Measurements from ENCODE around the gene SMIM44.
"Not testable (repeated sequence)": the region's sequence is repeated elsewhere in the genome, so short reads cannot be mapped to it uniquely, and the experiment has no call there.

SMIM44 gene
- 0 to 0.03 (median 0) reads per million in 18 experiments for total RNA-seq

DNA sequence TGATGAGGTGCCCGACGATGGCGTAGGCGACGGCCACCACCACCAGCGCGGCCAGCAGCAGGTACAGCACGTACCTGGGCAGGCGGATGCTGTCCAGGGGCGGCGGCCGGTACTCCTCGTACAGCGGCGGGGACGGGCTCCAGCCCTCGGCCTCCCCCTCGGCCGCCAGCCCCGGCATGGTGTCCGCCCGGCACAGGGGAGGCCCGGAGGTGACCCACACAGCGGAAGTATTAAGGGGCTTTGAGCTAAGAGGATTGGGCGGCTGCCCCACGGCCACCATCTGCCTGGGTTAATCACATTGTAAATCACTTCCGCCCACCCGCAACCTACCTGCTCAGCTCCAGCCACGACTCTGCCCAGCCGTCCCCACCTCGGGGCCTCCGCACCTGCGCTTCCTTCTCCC, at the start of gene SMIM44:
Gene SMIM44, minus strand, starts transcription at position 216 of the 403 bp plus-strand sequence. Its CDS starts 38 bp downstream, at position 178.
- no peak for DNase-seq

- DNase-seq = no peak
Observed at GRCh38 chr19:3533033-3533432, 49.8 kb upstream of the SMIM44 start.

DNA sequence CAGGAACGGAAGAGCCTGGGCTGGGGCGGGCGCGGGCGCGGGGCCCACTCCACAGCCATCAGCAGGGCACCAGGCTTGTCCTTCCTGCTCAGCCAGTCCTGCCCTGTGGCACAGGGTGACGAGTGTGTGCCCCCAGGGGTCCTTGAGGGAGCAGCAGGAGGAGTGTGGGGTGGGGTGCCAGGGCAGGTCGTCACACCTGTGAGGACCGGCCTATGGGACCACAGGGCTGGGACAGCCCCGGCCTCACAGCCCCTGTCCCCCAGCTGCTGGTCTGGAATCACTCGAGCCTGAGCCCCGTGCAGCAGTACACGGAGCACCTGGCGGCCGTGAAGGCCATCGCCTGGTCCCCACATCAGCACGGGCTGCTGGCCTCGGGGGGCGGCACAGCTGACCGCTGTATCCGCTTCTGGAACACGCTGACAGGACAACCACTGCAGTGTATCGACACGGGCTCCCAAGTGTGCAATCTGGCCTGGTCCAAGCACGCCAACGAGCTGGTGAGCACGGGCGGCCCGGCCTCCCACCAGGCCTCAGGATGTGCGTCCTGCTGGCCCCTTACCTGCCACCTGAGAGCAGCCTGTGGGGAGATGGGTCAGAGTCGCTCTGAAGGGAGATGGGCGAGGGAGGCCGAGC, 49.0 kb upstream of the SMIM44 start:
- no peak for DNase-seq

- DNase-seq = no peak
Observed at GRCh38 chr19:3531716-3532115, 48.5 kb upstream of the SMIM44 start.

DNA sequence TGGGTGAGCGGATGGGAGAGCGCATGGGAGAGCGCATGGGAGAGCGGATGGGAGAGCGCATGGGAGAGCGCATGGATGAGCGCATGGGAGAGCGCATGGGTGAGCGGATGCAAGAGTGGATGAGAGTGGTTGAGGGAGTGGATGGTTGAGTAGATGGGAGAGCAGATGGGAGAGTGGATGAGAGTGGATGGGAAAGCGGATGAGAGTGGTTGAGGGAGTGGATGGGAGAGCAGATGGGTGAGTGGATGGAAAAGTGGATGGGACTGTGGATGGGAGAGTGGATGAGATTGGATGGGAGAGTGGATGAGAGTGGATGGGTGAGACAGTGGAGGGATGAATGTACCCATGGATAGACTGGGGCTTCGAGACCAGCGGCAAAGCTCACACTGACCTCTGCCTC, 47.1 kb upstream of the SMIM44 start:
- DNase-seq = no peak

DNA sequence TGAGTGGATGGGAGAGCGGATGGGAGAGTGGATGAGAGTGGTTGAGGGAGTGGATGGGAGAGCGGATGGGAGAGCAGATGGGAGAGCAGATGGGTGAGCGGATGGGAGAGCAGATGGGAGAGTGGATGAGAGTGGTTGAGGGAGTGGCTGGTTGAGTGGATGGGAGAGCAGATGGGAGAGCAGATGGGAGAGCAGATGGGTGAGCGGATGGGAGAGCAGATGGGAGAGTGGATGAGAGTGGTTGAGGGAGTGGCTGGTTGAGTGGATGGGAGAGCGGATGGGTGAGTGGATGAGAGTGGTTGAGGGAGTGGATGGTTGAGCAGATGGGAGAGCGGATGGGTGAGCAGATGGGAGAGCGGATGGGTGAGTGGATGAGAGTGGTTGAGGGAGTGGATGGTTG, 46.1 kb upstream of the SMIM44 start:
- DNase-seq = not testable (repeated sequence)

- no peak for DNase-seq
Observed at GRCh38 chr19:3528539-3529211, 45.4 kb upstream of the SMIM44 start.

- DNase-seq = no peak
Observed at GRCh38 chr19:3528080-3528479, 44.8 kb upstream of the SMIM44 start.

DNA sequence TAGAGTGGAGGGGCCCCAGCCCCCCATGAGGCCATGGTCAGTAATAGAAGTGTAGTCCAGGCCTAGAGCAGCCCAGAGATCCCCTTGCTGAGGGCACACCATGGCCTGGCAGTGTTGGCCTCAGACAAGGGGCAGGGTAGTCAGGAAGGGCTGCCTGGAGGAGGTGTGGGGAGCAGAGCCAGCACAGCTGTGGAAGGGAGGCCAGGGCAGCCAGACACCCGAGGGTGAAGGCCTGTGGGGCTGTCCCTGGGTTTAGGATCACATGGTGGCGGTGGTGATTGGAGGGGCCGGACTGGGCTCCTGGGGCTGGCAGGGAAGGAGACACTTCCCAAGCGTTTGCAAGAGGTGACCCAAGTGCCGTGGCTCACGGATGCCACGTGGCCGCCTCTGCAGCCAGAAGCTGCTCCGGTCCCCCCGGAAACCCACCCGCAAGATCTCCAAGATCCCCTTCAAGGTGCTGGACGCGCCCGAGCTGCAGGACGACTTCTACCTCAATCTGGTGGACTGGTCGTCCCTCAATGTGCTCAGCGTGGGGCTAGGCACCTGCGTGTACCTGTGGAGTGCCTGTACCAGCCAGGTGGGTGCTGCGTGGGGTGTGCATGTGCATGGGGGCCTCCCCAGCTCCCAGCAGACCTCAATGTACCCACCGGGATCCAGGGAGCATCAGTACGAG, 44.1 kb upstream of the SMIM44 start:
- no peak for DNase-seq

DNA sequence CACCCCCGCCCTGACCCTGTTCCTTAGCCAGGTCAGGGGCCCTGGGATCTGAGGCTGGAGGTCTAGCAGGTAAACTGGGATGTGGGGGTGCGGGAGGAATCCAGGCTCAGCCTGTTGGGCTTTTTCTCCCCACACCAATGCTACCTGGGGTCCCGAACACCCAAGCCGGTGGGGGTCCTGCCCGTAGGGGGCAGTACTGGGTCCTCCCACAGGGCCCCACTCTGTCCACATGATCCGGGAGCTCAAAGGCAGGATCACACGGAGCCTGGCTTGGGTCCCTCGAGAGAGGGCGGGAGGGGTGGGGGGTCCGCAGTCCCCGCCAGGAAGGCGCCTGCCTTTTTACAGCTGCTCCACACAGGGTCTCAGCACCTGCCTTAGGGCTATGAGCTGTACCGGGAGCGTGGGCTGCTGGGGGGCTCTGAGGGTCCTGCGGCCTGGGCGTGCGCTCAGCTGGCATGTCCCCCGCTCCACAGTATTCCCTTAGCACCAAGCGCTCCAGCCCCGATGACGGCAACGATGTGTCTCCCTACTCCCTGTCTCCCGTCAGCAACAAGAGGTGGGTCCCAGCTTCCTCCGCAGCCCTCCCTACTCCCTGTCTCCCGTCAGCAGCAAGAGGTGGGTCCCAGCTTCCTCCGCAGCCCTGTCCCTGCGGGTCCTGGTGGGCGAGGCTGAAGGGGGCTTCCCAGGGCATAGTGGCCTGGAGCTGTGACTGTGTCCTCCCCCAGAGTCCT, 43.4 kb upstream of the SMIM44 start:
- DNase-seq = no peak

DNA sequence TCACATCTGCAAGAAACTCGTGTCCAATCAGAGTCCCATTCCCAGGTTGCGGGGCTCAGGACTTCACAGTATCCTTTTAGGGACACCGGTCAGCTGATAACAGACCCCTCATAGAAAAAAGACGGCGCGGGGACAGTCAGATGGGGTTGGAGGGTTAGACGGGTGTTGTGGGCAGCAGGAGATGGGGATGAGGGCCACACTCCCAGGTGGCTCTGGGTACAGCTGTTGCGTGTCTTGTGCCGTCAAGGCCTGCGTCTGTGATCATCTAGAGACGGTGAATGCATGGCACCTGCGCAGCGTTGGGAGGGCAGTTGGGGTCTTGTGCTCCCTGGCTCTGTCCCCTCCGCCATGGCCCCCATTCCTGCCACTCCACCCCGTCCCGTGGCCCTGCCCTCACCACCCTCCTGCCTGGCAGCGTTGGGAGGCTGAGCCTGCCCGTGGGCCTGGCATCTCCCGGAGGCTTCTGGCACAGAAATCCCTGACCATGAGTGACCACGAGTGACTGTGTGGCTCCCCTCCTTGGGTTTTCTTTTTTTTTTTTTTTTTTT, 41.7 kb upstream of the SMIM44 start:
- DNase-seq = no peak

- DNase-seq = no peak
Observed at GRCh38 chr19:3524078-3524842, 41.0 kb upstream of the SMIM44 start.

DNA sequence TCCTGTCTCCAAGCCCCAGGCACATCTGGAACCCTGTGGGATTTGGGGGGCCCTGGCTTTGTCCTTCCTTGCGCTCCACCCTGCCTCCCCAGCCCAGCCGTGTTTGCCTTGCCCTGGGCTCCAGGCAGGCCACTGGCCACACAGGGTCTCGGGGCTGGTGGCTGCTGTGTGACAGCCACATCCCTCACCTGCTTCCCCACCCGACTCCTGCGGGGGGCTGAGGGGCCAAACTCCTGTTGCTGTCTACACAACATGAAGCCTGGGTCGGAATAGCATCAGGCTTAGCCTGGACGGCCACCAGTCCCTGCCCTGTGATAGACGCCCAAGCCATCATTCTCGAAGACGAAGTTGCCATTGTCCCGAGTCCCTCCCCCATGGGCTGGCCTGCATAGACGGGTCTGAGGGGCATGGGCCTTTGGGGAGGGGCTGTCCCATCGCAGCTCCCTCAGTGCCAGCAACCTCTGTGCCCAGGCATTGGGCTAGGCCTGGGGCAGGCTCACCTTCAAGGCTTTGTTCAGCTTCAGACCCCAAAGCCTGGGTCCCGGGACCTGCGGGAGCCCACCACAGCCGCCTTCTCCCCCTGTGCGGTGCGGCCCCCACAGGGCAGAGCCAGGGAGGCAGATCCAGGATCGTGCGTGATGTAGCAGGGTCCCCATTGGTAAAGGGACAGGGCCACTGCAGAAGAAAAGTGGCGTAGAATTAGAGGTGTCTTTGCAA, 40.3 kb upstream of the SMIM44 start:
- no peak for DNase-seq

DNA sequence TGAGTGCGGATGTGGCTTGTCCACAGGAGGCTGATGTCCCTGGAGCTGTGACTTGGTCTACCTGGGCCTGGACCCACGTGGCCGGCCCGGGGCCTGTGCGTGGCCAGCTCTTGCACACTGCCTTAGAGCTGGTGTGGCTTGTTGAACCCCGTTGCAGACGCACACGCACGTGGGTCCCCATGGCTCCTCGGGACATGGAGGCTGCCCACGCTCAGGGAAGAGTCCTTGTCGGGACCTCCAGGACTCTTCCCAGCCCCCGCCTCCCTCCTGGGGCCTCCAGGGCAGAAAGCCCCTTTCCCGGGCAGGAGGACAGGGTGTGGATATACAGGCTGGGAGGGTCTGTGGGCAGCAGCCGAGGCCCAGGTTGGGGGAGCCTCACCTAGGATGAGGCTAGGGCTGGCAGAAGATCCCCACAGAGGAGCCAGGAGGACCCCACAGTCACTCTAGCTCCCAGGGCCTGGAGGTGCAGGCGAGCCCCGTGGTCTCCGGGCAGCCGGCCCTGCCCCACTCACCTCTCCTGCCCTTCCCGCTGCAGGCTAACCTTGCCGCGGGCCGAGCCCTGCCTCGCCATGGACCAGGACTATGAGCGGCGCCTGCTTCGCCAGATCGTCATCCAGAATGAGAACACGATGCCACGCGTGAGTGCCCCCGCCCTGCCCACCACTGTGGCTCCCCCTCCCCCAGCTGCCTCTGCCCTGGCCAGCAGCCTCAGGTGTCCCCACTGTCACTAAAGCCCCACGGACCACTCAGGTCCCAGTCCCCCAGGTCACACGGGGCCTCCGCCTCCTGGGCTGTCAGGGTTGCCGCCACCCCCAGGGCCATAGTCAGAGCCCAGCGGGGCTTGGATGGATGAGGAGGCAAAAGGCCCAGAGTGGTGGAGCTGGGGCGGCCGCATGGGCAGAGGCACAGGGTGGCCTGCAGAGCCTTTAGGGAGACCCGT, 39.5 kb upstream of the SMIM44 start:
- DNase-seq = no peak

DNA sequence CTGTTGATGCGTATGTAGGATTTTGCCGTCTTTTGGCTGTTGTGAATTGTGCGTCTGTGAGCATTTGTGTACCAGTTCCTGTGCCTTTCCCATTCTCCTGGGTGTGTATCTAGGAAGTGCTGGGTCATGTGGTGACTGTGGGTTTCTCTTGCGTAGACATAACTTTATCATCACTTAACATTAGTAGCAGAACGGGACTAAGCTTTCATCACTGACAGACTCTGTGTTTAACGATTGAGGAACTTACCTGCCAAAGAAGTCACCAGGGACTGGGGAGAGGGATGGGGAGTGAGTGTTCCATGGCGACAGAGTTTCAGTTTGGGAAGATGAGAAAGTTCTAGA, 37.8 kb upstream of the SMIM44 start:
- no peak for DNase-seq

DNA sequence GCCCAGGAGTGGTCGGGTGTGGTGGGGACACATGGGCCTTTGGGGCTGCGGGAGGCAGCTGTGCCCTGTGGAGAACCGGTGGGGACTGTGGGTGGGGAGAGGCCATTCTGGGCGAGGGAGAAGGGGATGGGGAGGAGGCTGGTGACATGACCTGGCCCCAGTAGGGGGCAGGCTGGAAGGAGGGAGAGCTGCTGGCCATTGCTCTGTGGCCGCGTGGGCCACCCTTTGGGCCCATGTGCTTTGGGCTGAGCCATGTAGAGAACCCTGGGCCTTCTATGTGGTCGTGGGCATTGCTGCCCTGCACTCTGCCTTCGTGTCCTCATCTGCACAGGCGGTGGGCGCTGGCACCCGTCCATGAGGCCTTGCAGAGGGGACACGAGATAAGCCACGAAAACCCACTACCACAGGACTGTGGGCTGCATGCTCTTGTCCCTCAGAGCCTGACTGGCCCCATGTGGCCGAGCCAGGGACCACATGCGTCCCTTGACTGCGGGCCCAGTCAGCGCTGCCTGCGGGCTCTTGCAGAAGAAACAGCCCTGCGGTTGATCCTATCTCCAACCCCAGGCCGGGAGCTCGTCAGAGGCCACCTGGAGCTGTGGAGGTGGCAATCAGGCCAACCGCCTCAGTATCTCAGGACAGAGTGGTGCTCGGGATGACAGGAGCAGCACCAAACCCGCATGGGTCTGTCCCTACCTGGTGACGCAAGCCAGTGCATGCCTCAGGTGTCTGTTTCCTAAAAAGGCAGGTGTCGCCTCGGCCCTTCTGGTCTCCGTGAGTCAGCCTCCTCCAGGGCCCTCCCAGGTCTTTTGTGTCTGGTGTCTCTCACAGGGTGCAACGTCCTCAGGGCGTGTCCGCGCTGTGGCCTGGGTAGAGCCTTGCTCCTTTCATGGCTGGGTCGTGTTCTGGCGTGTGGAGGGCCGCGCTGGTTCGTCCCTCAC, 37.2 kb upstream of the SMIM44 start:
- no peak for DNase-seq

DNA sequence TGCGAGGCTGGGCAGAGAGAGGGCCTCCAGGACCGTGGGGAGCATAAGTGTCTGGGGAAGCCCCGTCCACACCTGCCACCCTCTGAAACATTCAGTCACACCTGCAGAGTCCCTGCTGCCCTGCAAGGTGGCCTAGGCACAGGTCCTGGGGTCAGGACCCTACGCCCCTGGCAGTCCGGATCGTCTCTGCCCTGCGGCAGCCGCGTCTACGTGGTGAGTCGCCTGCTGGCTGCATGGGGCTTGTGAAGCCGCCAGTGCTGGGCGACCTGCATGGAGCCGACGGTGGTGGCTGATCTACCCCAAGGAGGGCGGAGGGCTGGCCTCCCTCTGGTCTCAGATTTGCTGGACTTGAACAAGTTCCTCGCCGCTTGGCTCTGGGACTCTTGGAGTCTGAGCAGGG, 35.9 kb upstream of the SMIM44 start:
- DNase-seq = no peak

DNA sequence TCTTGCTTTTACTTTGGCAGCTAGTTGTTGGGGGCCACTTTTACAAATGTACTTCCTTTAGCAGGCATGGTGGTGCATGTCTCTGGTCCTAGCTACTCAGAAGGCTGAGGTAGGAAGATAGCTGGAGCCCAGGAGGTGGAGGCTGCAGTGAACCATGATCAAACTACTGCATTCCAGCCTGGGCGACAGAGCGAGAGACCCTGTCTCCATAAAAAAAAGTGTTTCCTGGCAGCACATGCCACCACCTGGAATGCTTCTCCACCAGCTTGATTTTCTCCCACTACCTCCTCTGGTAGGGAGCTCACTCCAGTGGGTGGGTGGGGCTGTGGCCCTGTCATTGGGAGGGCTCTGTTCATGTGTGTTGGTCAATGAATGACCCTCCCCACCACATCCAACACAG, 35.4 kb upstream of the SMIM44 start:
- DNase-seq = no peak

DNA sequence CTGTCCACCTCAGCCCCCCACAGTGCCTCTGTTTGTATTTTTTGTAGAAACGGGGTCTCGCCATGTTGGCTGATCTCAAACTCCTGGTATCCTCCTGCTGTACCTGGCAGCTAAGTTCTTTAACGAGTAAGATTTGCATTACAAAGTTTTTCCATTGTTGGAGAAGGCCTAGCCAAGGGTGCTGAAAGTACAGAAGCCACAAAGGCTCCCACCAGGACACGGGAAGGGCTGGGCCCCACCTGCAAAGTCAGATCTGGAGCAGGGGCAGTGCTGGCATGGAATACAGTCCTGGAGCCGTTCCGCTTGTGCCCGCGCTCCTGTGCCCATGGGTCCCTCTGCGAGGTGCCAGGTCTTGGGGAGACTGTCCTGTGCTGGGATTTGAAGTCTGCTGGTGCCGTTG, 35.0 kb upstream of the SMIM44 start:
- no peak for DNase-seq

All from inflammatory macrophage (primary cell).